Measurements from ENCODE around the gene ANKRD13D.

GRCh38 chr11:67252831-67253239 lies 36.3 kb upstream of the ANKRD13D start:
- no peak for TF ChIP-seq POLR2AphosphoS5 (IDR thresholded peaks at IDR 0.05; ENCODE audit: low read depth)
- TF ChIP-seq CTCF (conservative IDR thresholded peaks at IDR 0.05; ENCODE audit: low read depth in 2 of 2), result peak; percentile 36 to 51
- TF ChIP-seq EZH2 (IDR thresholded peaks at IDR 0.05; ENCODE audit: low read depth, unreplicated experiment), result no peak
- no peak for TF ChIP-seq CREB1 (CRISPR knock-in tag; IDR thresholded peaks at IDR 0.05; ENCODE audit: low read depth)
- TF ChIP-seq, protein P1, sequence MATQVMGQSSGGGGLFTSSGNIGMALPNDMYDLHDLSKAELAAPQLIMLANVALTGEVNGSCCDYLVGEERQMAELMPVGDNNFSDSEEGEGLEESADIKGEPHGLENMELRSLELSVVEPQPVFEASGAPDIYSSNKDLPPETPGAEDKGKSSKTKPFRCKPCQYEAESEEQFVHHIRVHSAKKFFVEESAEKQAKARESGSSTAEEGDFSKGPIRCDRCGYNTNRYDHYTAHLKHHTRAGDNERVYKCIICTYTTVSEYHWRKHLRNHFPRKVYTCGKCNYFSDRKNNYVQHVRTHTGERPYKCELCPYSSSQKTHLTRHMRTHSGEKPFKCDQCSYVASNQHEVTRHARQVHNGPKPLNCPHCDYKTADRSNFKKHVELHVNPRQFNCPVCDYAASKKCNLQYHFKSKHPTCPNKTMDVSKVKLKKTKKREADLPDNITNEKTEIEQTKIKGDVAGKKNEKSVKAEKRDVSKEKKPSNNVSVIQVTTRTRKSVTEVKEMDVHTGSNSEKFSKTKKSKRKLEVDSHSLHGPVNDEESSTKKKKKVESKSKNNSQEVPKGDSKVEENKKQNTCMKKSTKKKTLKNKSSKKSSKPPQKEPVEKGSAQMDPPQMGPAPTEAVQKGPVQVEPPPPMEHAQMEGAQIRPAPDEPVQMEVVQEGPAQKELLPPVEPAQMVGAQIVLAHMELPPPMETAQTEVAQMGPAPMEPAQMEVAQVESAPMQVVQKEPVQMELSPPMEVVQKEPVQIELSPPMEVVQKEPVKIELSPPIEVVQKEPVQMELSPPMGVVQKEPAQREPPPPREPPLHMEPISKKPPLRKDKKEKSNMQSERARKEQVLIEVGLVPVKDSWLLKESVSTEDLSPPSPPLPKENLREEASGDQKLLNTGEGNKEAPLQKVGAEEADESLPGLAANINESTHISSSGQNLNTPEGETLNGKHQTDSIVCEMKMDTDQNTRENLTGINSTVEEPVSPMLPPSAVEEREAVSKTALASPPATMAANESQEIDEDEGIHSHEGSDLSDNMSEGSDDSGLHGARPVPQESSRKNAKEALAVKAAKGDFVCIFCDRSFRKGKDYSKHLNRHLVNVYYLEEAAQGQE (IDR thresholded peaks at IDR 0.05; ENCODE audit: unreplicated experiment), result no peak
- no peak for TF ChIP-seq JUNB (IDR thresholded peaks at IDR 0.05; ENCODE audit: unreplicated experiment)
- TF ChIP-seq EZH2phosphoT487 (IDR thresholded peaks at IDR 0.05; ENCODE audit: unreplicated experiment), result no peak
